A549 (cell line): Measurements from ENCODE around the gene SLC39A10. TPM values are rescaled to one million over a fixed set of nuclear protein-coding genes. Genes with fewer than 3 reads are reported as not detected.

ENCODE experiments used
- ATAC-seq, 2 experiments: fragments of 200-7000 bp in 1 of 2; fragments of >200 bp in 1 of 2; cut with Nextera tagmentation in 1 of 2; cut with Tn5 transposase in 1 of 2; 3 replicates each; pipeline versions ENCODE4 v1.8.0 to v1.9.1; 2018 to 2020; ENCODE audit warnings: mild to moderate bottlenecking in 1 of 2, moderate library complexity in 1 of 2
- CTCF ChIA-PET: fragments of 300-600 bp; sonication (Branson Sonifier 250); formaldehyde crosslinking; extraction: SDS; loops from one replicate; lab custom pipeline; 2021; ENCODE audit warnings: antibody characterized with exemption, inconsistent platforms; lab: Yijun Ruan, JAX
- POLR2A ChIA-PET: fragments of 350-600 bp; formaldehyde crosslinking; extraction: SDS; loops from one replicate; lab custom pipeline; 2021; ENCODE audit warnings: antibody characterized with exemption, inconsistent platforms; lab: Yijun Ruan, JAX
- DNase-seq, 2 experiments: peaks; one replicate each; pipeline versions ENCODE4 v3.0.0 to v3.0.0-alpha.2; 2011 to 2016; ENCODE audit warnings: low read depth in 1 of 2, low spot score in 1 of 2
- FAIRE-seq: peaks from 2 replicates; lab custom pipeline; 2011; peaks lifted over from hg19 to GRCh38; lab: Jason Lieb, UNC
- H3K27ac ChIP-seq, 2 experiments: fragments of >200 bp; sonication (Bioruptor Twin); formaldehyde crosslinking; 3 replicates each; pipeline ENCODE4 v1.5.1; 2016 to 2017
- H3K4me1 ChIP-seq: fragments of >200 bp; sonication (Bioruptor Twin); formaldehyde crosslinking; 3 replicates; pipeline ENCODE4 v1.6.1; 2016
- H3K4me2 ChIP-seq: fragments of >200 bp; sonication (Bioruptor Twin); formaldehyde crosslinking; 3 replicates; pipeline ENCODE4 v1.6.1; 2016
- H3K4me3 ChIP-seq: fragments of >200 bp; sonication (Bioruptor Twin); formaldehyde crosslinking; 3 replicates; pipeline ENCODE4 v1.5.1; 2016
- H3K9me3 ChIP-seq: fragments of >200 bp; sonication (Bioruptor Twin); formaldehyde crosslinking; 3 replicates; pipeline ENCODE4 v1.6.1; 2016
- ATOH8 ChIP-seq: fragments of 250-450 bp; sonication (Bioruptor Pico); IDR thresholded peaks from 2 replicates; pipeline ENCODE4 v1.5.0; 2020; ENCODE audit warnings: low read depth, mild to moderate bottlenecking, moderate library complexity
- CBX8 ChIP-seq: fragments of 200-600 bp; sonication (generic); IDR thresholded peaks from 2 replicates; pipeline ENCODE4 v1.6.1; 2016
- E2F6 ChIP-seq: IDR thresholded peaks from 2 replicates; pipeline ENCODE4 v1.6.1; 2012; ENCODE audit warnings: low read depth, borderline replicate concordance
- ELK1 ChIP-seq: fragments of 150-350 bp; IDR thresholded peaks from 2 replicates; pipeline ENCODE4 v1.6.1; 2014; ENCODE audit warnings: low read depth, mild to moderate bottlenecking, low read length
- EP300 ChIP-seq, 2 experiments: fragments of >200 bp; sonication (Bioruptor Twin); formaldehyde crosslinking; IDR thresholded peaks; 2 replicates in 1 of 2; 3 replicates in 1 of 2; pipeline ENCODE4 v1.6.1; 2016 to 2017
- ESRRA ChIP-seq: fragments of 150-350 bp; IDR thresholded peaks from 2 replicates; pipeline ENCODE4 v1.6.1; 2014; ENCODE audit warnings: mild to moderate bottlenecking, low read length, borderline replicate concordance
- HMGXB4 ChIP-seq: fragments of 250-450 bp; sonication (Bioruptor Pico); IDR thresholded peaks from 2 replicates; pipeline ENCODE4 v1.5.0; 2021; ENCODE audit warnings: mild to moderate bottlenecking, moderate library complexity, borderline replicate concordance
- JUN ChIP-seq, 2 experiments: fragments of >200 bp; sonication (Bioruptor Twin); formaldehyde crosslinking; IDR thresholded peaks; 2 replicates in 1 of 2; 3 replicates in 1 of 2; pipeline ENCODE4 v1.6.1; 2016 to 2017
- KDM1A ChIP-seq: fragments of 200-600 bp; sonication (generic); IDR thresholded peaks from 2 replicates; pipeline ENCODE4 v1.6.1; 2016; ENCODE audit warnings: low read depth, mild to moderate bottlenecking
- KDM5A ChIP-seq: fragments of 200-600 bp; sonication (generic); IDR thresholded peaks from 2 replicates; pipeline ENCODE4 v1.6.1; 2016; ENCODE audit warnings: antibody characterized with exemption, mild to moderate bottlenecking
- MAZ ChIP-seq: fragments of 150-350 bp; IDR thresholded peaks from 2 replicates; pipeline ENCODE4 v1.6.1; 2014; ENCODE audit warnings: antibody characterized with exemption, low read depth, low read length, borderline replicate concordance
- PHF8 ChIP-seq: fragments of 200-600 bp; sonication (generic); IDR thresholded peaks from 2 replicates; pipeline ENCODE4 v1.6.1; 2016; ENCODE audit warnings: low read depth, mild to moderate bottlenecking, antibody characterized with exemption, moderate library complexity, borderline replicate concordance
- RAD21 ChIP-seq, 2 experiments: fragments of >200 bp in 1 of 2; sonication (Bioruptor Twin) in 1 of 2; formaldehyde crosslinking in 1 of 2; IDR thresholded peaks in 1 of 2; conservative IDR thresholded peaks in 1 of 2; 2 replicates in 1 of 2; 3 replicates in 1 of 2; pipeline ENCODE4 v1.6.1; 2012 to 2018; ENCODE audit warnings: inconsistent platforms in 1 of 2
- TP53 ChIP-seq: fragments of 250-450 bp; sonication (Bioruptor Pico); IDR thresholded peaks from 2 replicates; pipeline ENCODE4 v1.5.0; 2021; ENCODE audit warnings: mild to moderate bottlenecking, moderate library complexity
- USF2 ChIP-seq: fragments of 450-650 bp; IDR thresholded peaks from 2 replicates; pipeline ENCODE4 v1.6.1; 2014; ENCODE audit warnings: antibody characterized with exemption
- ZC3H11A ChIP-seq: fragments of 450-650 bp; IDR thresholded peaks from 2 replicates; pipeline ENCODE4 v1.6.1; 2014; ENCODE audit warnings: antibody characterized with exemption, mild to moderate bottlenecking
- WGBS: methylation state at CpG from one replicate; pipeline ENCODE4 v1.1.6; 2017; ENCODE audit errors: missing lambda C conversion rate; 5-methylcytosine and 5-hydroxymethylcytosine counted together
- polyA plus RNA-seq, 4 experiments: library from polyadenylated mRNA; depleted of rRNA in 3 of 4; stranded (reverse); fragments of >200 nt; fragmentation: RNase III in 1 of 4; extraction: RNeasy Plus Mini Kit Qiagen cat#74134 plus additional on column Dnase treatment in 1 of 4; gene quantifications; 2 replicates in 3 of 4; 3 replicates in 1 of 4; pipeline ENCODE4 v1.2.3, GENCODE V29; 2011 to 2017

Gene SLC39A10
- polyA plus RNA-seq, 2 of the 4 experiments (the other 2 are of a cell fraction) = 38.4 to 42.6 TPM

- TF ChIP-seq ELK1 (no peak), ZC3H11A (no peak), PHF8 (no peak), E2F6 (no peak), ATOH8 (CRISPR knock-in tag) (no peak), HMGXB4 (CRISPR knock-in tag) (no peak), KDM1A (no peak), ESRRA (no peak), RAD21 (conservative IDR thresholded peaks at IDR 0.05 in 1 of 2, IDR thresholded peaks at IDR 0.05 in 1 of 2) (no peak), MAZ (no peak)
Observed at GRCh38 chr2:195735347-195735746, 78.3 kb downstream of the SLC39A10 start (continued).

GRCh38 chr2:195737511-195738325 is 80.7 kb downstream of the SLC39A10 start:
- ATAC-seq (peak in 1 of 2 experiments; percentile 54; a peak in 1 of 6 replicates), DNase-seq (no peak)
- peak overlapping the region; percentile 16; the same call in 1 of the 3 replicates for H3K4me2 ChIP-seq
- no peak for TF ChIP-seq CBX8
- TF ChIP-seq JUN (IDR thresholded peaks at IDR 0.05) = no peak
- TF ChIP-seq TP53 = no peak
- TF ChIP-seq EP300 (IDR thresholded peaks at IDR 0.05) = no peak
- TF ChIP-seq USF2 = no peak
- TF ChIP-seq KDM5A = no peak
- no peak for TF ChIP-seq HMGXB4 (CRISPR knock-in tag)
- no peak for TF ChIP-seq PHF8
- TF ChIP-seq RAD21 (conservative IDR thresholded peaks at IDR 0.05 in 1 of 2, IDR thresholded peaks at IDR 0.05 in 1 of 2) = no peak
- TF ChIP-seq, all 56 proteins: peak for 0
- 60% methylated on average over 5 of the region's 5 CpGs for WGBS
- no peaks in the 10 kb centered on the region for H3K9me3 ChIP-seq
- ChIA-PET POLR2A (no interaction called here), CTCF (no interaction called here)
- H3K27ac ChIP-seq = no peak overlapping the region
- H3K4me3 ChIP-seq = no peak overlapping the region
- H3K4me1 ChIP-seq = peaks cover 19% of the 10 kb centered on the region
- no peak for FAIRE-seq
